Skeletal muscle satellite cell (primary cell): ENCODE measurements around the gene RNU1-4.
"Not testable (repeated sequence)": the region's sequence is repeated elsewhere in the genome, so short reads cannot be mapped to it uniquely, and the experiment has no call there.

ENCODE experiments used
- H3K27me3 ChIP-seq: 2 replicates; pipeline ENCODE4 v1.7.0; 2013; ENCODE audit warnings: low read length; ENCODE audit not compliant: control insufficient read depth, insufficient read depth
- H3K36me3 ChIP-seq: 2 replicates; pipeline ENCODE4 v1.7.0; 2013; ENCODE audit warnings: mild to moderate bottlenecking, control low read depth, low read length; ENCODE audit not compliant: insufficient read depth
- H3K4me1 ChIP-seq: 2 replicates; pipeline ENCODE4 v1.7.0; 2013; ENCODE audit warnings: low read length; ENCODE audit not compliant: control insufficient read depth, insufficient read depth
- H3K4me2 ChIP-seq: 2 replicates; pipeline ENCODE4 v1.7.0; 2013; ENCODE audit warnings: mild to moderate bottlenecking, low read length
- H3K4me3 ChIP-seq: 2 replicates; pipeline ENCODE4 v1.7.0; 2013; ENCODE audit warnings: low read length
- H3K9ac ChIP-seq: 2 replicates; pipeline ENCODE4 v1.7.0; 2013; ENCODE audit warnings: mild to moderate bottlenecking, low read depth, low read length, moderate library complexity
- H3K9me3 ChIP-seq: replicated peaks from 2 replicates; pipeline ENCODE4 v1.7.0; 2013; ENCODE audit warnings: mild to moderate bottlenecking, control low read depth, low read length

The RNU1-4 gene

DNA sequence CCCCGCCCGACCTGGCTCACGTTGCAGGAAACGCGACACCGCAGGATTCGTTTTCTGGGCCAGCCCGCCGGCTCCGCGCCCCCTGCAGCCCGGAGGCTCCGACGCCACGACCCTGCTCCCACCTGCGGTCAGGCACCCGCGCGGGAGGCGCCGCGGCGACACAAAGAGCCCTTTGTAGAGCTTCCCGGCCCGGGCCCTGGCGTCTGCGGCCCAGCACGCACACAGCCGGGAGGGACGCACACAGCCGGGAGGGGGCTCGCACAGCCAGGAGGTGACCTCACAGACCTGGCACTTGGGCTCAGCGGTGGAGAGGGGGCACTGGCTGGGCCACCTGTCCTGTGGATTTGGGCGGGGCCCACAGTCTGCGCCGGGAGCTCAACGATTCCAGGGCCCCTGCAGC, 39.1 kb upstream of the RNU1-4 start:
- not testable (repeated sequence) for H3K9me3 ChIP-seq, H3K9ac ChIP-seq, H3K4me1 ChIP-seq, H3K4me3 ChIP-seq, H3K27me3 ChIP-seq, H3K4me2 ChIP-seq, H3K36me3 ChIP-seq

DNA sequence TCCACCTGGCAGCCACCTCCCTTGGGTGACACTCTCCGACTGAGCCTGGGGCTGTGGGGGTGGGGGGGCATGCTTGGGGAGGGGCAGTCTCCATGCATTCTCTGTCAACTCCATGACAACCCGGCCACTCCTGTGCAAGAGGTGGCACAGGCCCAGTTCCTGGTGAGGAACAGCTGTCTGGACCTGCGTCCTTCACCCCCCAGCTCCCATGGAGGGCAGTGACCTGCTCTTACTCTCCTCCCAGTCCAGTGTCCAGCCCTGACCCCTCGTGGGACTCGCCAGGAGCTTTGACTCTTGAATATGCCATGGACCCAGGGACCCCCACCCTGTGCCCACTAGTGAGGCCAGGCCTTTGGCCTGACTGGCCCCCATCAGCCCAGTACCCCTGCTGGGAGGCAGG, 38.0 kb upstream of the RNU1-4 start:
- not testable (repeated sequence) for H3K9ac ChIP-seq, H3K4me3 ChIP-seq, H3K27me3 ChIP-seq, H3K36me3 ChIP-seq, H3K9me3 ChIP-seq, H3K4me1 ChIP-seq, H3K4me2 ChIP-seq

DNA sequence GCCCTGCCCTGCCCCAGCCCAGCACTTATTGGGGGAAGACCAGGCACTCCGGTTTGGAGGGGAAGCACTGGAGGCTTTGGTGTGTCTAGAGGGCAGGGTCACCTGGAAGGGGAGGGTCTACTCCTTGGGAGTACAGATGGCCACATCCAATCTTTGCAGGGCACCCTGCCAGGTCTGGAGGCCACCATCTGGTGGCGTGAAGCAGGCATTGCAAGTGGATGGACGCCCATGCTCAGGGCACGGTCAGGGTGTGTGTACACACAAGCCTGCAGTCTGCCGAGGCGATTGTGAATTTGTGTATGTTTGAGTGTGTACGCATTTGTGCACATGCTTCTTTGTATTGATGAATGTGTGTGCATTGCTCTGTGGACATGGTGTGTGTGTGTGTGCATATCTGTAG, 37.2 kb upstream of the RNU1-4 start:
- H3K9me3 ChIP-seq, H3K4me1 ChIP-seq, H3K36me3 ChIP-seq, H3K27me3 ChIP-seq, H3K4me3 ChIP-seq, H3K9ac ChIP-seq, H3K4me2 ChIP-seq: not testable (repeated sequence)

GRCh38 chr1:16703602-16704001, 36.7 kb upstream of the RNU1-4 start:
- H3K4me1 ChIP-seq, H3K4me3 ChIP-seq, H3K4me2 ChIP-seq, H3K9me3 ChIP-seq, H3K27me3 ChIP-seq, H3K36me3 ChIP-seq, H3K9ac ChIP-seq: not testable (repeated sequence)

DNA sequence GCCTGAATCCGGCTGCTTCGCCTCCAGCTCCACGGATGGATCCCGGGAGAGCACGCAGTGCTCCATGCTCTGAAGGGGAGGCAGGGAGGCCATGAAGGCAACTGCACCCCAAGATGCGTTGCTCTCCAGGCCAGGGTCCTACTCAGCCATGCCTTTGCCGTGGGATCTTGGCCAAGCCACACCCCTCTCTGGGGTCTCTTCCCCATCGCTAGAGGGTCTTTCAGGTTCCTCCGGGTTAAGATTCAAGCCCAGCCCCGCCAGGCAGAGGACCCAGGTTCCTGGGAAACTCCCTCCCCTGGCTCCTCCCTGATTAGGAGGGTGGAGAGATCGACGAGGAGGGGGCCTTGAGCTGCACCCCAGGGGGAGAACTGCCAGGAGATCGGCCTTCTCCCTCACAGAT, 36.2 kb upstream of the RNU1-4 start:
- H3K4me1 ChIP-seq, H3K4me2 ChIP-seq, H3K36me3 ChIP-seq, H3K9me3 ChIP-seq, H3K9ac ChIP-seq, H3K4me3 ChIP-seq, H3K27me3 ChIP-seq: not testable (repeated sequence)

GRCh38 chr1:16704502-16705100, 35.7 kb upstream of the RNU1-4 start:
- H3K9me3 ChIP-seq, H3K4me3 ChIP-seq, H3K9ac ChIP-seq, H3K4me2 ChIP-seq, H3K27me3 ChIP-seq, H3K4me1 ChIP-seq, H3K36me3 ChIP-seq: not testable (repeated sequence)

GRCh38 chr1:16706302-16706701, 34.0 kb upstream of the RNU1-4 start:
- H3K36me3 ChIP-seq: not testable (repeated sequence)

GRCh38 chr1:16707130-16708093, 32.9 kb upstream of the RNU1-4 start:
- not testable (repeated sequence) for H3K4me1 ChIP-seq, H3K4me2 ChIP-seq, H3K36me3 ChIP-seq, H3K9me3 ChIP-seq, H3K27me3 ChIP-seq, H3K9ac ChIP-seq, H3K4me3 ChIP-seq

More at GRCh38 chr1:16706302-16706701, 34.0 kb upstream of the RNU1-4 start:
- H3K9me3 ChIP-seq, H3K4me2 ChIP-seq, H3K4me3 ChIP-seq, H3K27me3 ChIP-seq, H3K9ac ChIP-seq, H3K4me1 ChIP-seq: not testable (repeated sequence)

- not testable (repeated sequence) for H3K9ac ChIP-seq, H3K36me3 ChIP-seq, H3K4me2 ChIP-seq, H3K4me1 ChIP-seq, H3K9me3 ChIP-seq, H3K4me3 ChIP-seq, H3K27me3 ChIP-seq
Measured at GRCh38 chr1:16708704-16709103, 31.6 kb upstream of the RNU1-4 start.

DNA sequence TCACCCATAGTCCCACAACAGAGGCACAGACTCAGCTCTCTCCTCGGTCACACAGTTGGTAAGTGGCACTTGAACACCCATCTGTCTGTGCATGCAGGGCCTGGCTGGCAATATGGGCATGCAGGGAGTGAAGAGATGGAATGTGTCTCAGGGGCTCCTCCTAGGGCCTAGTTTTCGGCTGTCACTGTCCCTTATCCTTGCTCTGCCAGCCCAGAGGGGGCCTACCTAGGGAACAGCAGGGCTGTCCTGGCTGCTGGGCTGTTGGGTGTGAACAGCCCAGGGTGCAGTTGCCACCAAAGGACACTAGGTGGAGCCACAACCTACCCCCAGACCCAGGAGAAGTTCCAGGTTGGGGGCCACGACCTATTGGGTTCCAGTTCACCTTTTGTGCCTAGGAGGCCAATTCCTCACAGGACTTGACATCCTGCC, 30.6 kb upstream of the RNU1-4 start:
- H3K27me3 ChIP-seq, H3K9me3 ChIP-seq, H3K4me2 ChIP-seq, H3K4me3 ChIP-seq, H3K36me3 ChIP-seq, H3K4me1 ChIP-seq, H3K9ac ChIP-seq: not testable (repeated sequence)

DNA sequence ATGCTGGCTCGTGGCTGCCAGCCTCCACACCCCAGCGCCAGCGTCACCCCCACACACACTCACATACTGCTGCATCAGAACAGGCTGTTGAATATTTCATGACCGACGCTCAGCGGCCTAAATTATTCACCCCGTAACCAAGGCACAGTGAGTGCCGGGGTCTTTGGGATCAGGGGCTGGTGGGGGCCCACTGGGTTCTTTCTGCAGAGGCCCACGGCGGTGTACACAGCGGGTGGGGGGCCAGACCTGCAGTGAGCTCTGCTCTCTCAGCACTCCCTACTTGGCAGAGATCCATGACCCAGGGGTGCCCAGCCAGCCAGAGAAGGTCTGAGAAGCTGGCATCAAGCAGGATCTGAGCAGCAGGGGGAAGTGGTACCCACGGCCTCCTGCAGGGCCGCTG, 29.7 kb upstream of the RNU1-4 start:
- not testable (repeated sequence) for H3K36me3 ChIP-seq, H3K4me1 ChIP-seq, H3K4me3 ChIP-seq, H3K9me3 ChIP-seq, H3K9ac ChIP-seq, H3K4me2 ChIP-seq, H3K27me3 ChIP-seq

GRCh38 chr1:16712131-16712530, 28.2 kb upstream of the RNU1-4 start:
- H3K36me3 ChIP-seq, H3K4me2 ChIP-seq, H3K9ac ChIP-seq, H3K4me3 ChIP-seq, H3K4me1 ChIP-seq, H3K9me3 ChIP-seq, H3K27me3 ChIP-seq: not testable (repeated sequence)
